Measurements from ENCODE around the gene CSNK2A1. TPM values are rescaled to one million over a fixed set of nuclear protein-coding genes. Genes with fewer than 3 reads are reported as not detected.

Gene CSNK2A1
- total RNA-seq, 1 donor from 2014 or later: 111 TPM

GRCh38 chr20:568673-569415, 25.3 kb upstream of the CSNK2A1 start:
- intact Hi-C loops (cut with DNase I): no loop called here
- no peak for DNase-seq (ENCODE audit: low spot score)

GRCh38 chr20:568097-568652, 24.6 kb upstream of the CSNK2A1 start:
- intact Hi-C loops (cut with DNase I): no loop called here
- DNase-seq (ENCODE audit: low spot score): peak; percentile 82

GRCh38 chr20:564192-564591, 20.6 kb upstream of the CSNK2A1 start:
- intact Hi-C loops (cut with DNase I): no loop called here
- no peak for DNase-seq (ENCODE audit: low spot score)

- no peak for DNase-seq (ENCODE audit: low spot score)
- intact Hi-C loops (cut with DNase I): no loop called here
These were observed 19.6 kb upstream of the CSNK2A1 start for GRCh38 chr20:563187-563586.

- intact Hi-C loops (cut with DNase I): no loop called here
- DNase-seq (ENCODE audit: low spot score): no peak
These were observed 18.8 kb upstream of the CSNK2A1 start for GRCh38 chr20:562232-562897.

GRCh38 chr20:561437-562231, 18.0 kb upstream of the CSNK2A1 start:
- no peak for DNase-seq (ENCODE audit: low spot score)
- intact Hi-C loops (cut with DNase I): loop anchor here (1.0 to 2.0 kb wide), 2 partner anchors 83 to 178 kb away; no protein-coding TSS in a partner anchor

- intact Hi-C loops (cut with DNase I): loop anchor here (1.0 to 2.0 kb wide), 2 partner anchors 84 to 179 kb away; no protein-coding TSS in a partner anchor
These were observed 17.1 kb upstream of the CSNK2A1 start for GRCh38 chr20:560680-561079.

GRCh38 chr20:558117-558516, 14.5 kb upstream of the CSNK2A1 start:
- no peak for DNase-seq (ENCODE audit: low spot score)
- intact Hi-C loops (cut with DNase I): no loop called here

More at GRCh38 chr20:560680-561079, 17.1 kb upstream of the CSNK2A1 start:
- DNase-seq (ENCODE audit: low spot score): no peak

- no peak for DNase-seq (ENCODE audit: low spot score)
- intact Hi-C loops (cut with DNase I): no loop called here
These were observed 13.4 kb upstream of the CSNK2A1 start for GRCh38 chr20:556984-557383.

GRCh38 chr20:555976-556385, 12.4 kb upstream of the CSNK2A1 start:
- no peak for DNase-seq (ENCODE audit: low spot score)

GRCh38 chr20:550611-551010, 7.0 kb upstream of the CSNK2A1 start:
- no peak for DNase-seq (ENCODE audit: low spot score)
- intact Hi-C loops (cut with DNase I): no loop called here

More at GRCh38 chr20:555976-556385, 12.4 kb upstream of the CSNK2A1 start:
- intact Hi-C loops (cut with DNase I): no loop called here

- no peak for DNase-seq (ENCODE audit: low spot score)
- intact Hi-C loops (cut with DNase I): no loop called here
These were observed 6.3 kb upstream of the CSNK2A1 start for GRCh38 chr20:549722-550496.

GRCh38 chr20:548906-549305, 5.3 kb upstream of the CSNK2A1 start:
- intact Hi-C loops (cut with DNase I): no loop called here
- DNase-seq (ENCODE audit: low spot score): no peak

GRCh38 chr20:547394-547793, 3.8 kb upstream of the CSNK2A1 start:
- intact Hi-C loops (cut with DNase I): no loop called here
- DNase-seq (ENCODE audit: low spot score): no peak

- no peak for DNase-seq (ENCODE audit: low spot score)
- intact Hi-C loops (cut with DNase I): no loop called here
These were observed 2.8 kb upstream of the CSNK2A1 start for GRCh38 chr20:546353-546752.

- intact Hi-C loops (cut with DNase I): loop anchor here (5.0 kb wide), 2 partner anchors 82 to 197 kb away; partner anchors contain the start of genes NRSN2 and TBC1D20
- no peak for DNase-seq (ENCODE audit: low spot score)
These were observed 649 bp upstream of the CSNK2A1 start for GRCh38 chr20:544153-544725.

GRCh38 chr20:542777-543368, 717 bp downstream of the CSNK2A1 start:
- DNase-seq (ENCODE audit: low spot score): no peak
- intact Hi-C loops (cut with DNase I): loop anchor here (2.0 to 5.0 kb wide), 3 partner anchors 81 to 196 kb away; partner anchors contain the start of genes NRSN2, RBCK1 and TBC1D20
